ENCODE measurements around the gene PRUNE2. TPM values are rescaled to one million over a fixed set of nuclear protein-coding genes. Genes with fewer than 3 reads are reported as not detected.

PRUNE2 gene
- total RNA-seq, 4 donors from 2014 or later, result 4.0 to 20.7 (median 14.2) TPM

DNA sequence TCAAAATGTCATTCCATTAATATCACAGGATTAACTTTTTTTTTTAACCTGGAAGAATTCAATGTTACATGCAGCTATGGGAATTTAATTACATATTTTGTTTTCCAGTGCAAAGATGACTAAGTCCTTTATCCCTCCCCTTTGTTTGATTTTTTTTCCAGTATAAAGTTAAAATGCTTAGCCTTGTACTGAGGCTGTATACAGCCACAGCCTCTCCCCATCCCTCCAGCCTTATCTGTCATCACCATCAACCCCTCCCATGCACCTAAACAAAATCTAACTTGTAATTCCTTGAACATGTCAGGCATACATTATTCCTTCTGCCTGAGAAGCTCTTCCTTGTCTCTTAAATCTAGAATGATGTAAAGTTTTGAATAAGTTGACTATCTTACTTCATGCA lies 121.0 kb downstream of the PRUNE2 start:
- TF ChIP-seq, protein P1, sequence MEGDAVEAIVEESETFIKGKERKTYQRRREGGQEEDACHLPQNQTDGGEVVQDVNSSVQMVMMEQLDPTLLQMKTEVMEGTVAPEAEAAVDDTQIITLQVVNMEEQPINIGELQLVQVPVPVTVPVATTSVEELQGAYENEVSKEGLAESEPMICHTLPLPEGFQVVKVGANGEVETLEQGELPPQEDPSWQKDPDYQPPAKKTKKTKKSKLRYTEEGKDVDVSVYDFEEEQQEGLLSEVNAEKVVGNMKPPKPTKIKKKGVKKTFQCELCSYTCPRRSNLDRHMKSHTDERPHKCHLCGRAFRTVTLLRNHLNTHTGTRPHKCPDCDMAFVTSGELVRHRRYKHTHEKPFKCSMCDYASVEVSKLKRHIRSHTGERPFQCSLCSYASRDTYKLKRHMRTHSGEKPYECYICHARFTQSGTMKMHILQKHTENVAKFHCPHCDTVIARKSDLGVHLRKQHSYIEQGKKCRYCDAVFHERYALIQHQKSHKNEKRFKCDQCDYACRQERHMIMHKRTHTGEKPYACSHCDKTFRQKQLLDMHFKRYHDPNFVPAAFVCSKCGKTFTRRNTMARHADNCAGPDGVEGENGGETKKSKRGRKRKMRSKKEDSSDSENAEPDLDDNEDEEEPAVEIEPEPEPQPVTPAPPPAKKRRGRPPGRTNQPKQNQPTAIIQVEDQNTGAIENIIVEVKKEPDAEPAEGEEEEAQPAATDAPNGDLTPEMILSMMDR (IDR thresholded peaks at IDR 0.05; ENCODE audit: low read depth), result no peak

DNA sequence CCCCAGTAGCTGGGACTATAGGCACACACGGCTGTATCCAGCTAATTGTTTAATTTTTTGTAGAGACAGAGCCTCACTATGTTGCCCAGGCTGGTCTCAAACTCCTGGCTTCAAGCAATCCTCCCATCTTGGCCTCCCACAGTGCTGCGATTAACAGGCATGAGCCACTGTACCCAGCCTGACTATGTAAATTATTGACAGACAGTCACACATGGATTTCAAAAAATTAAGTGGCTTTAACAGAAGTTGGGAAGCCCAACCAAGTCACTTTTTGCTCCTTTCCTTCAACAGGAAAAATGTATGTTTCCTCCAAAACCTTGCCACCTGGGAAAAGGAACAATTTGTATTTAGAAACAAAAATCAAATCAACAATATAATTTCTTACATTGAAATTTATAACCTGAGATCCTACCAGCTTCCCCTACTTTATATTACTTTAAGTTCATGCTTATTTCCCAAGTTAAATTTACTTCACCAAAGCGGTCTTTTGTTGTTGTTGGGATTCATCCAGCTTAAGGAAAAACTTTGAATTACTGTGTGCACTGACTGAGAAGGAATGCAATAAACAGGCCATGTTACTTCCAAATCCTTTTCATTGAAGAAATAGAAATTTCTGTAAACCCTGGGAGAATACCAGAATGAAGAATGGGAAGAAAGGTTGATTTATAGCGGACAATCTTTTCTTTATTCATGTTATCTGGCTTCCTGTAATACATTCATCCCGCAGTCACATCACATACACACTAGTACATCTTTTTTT lies 133.0 kb downstream of the PRUNE2 start:
- TF ChIP-seq, protein P1 (IDR thresholded peaks at IDR 0.05; ENCODE audit: low read depth), result no peak

DNA sequence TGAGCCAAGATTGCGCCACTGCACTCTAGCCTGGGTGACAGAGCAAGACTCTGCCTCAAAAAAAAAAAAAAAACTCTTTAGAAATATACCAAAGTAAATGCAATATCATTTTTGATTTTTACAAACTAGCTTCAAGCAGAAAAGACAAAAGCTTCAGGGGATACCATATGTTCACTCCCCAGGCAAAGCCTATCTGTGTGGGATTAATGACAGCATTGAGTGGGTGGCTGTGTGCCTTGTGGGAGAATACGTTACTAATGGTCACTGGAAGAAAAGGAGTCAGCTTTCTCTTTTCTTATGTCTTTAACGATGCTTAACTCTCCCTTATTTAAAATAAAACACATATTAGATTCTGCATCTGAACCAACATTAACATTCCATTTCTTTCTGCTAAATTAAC lies 139.8 kb downstream of the PRUNE2 start:
- TF ChIP-seq, protein P1 (IDR thresholded peaks at IDR 0.05; ENCODE audit: low read depth), result no peak

DNA sequence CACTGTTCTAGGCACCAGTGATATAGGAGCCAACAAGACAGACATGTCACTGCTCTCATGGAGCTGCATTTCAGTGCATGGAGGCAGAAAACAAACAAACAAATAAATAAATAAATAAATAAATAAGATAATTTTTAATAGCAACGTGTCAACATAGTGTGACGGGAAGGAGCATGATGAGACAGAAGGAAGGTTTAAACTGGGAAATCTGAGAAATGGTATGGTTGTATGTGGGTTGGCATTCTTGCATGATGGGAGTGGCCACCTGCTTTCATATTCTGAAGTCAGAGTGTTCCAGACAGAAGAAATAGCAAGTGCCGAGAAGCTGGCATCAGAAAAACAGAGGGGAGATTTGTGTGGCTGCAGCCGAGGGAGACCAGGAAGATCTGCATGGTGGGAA lies 141.8 kb downstream of the PRUNE2 start, which contains the start of gene PCA3:
Gene PCA3 (plus strand): TSS at position 301 of the 400 bp plus-strand sequence.
- TF ChIP-seq, protein P1 (IDR thresholded peaks at IDR 0.05; ENCODE audit: low read depth), result no peak

DNA sequence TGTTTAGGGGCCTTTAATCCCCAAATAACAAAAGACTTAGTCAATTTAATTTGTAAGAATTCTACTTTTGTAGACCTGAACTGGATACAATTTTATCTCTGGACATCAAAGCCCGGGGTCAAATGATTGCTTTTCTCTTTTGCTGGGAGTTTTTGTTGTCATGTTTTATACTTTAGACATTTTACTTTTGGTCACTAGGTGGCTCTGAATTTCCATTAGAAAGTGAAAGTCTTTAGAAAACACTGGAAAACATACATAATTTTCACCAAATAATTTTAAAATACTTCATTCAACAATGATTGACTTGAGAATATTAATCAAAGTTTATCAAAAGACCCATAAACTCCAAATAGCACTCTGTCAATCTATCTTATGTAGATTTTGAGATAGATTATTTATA lies 144.5 kb downstream of the PRUNE2 start:
- TF ChIP-seq, protein P1 (IDR thresholded peaks at IDR 0.05; ENCODE audit: low read depth), result no peak

DNA sequence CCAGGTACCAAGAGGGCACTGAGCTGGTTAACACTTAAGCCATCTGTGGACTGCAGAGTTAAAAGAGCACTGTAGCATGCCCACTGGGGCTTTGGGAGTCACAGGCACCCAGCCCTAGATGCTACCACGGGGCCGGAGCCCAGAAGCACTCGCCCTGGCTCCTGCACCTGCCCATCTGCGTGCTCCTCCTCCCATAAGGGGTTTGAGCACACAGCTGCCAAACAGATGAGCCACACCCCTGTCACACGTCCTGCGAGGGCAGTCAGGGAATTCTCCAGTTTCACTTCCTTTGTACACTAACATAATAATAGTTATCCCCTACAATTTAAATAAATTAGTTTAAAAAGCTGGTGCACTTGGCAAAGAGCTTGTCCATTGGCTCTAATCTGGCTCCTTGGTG lies 146.2 kb downstream of the PRUNE2 start:
- TF ChIP-seq, protein P1 (IDR thresholded peaks at IDR 0.05; ENCODE audit: low read depth), result no peak

DNA sequence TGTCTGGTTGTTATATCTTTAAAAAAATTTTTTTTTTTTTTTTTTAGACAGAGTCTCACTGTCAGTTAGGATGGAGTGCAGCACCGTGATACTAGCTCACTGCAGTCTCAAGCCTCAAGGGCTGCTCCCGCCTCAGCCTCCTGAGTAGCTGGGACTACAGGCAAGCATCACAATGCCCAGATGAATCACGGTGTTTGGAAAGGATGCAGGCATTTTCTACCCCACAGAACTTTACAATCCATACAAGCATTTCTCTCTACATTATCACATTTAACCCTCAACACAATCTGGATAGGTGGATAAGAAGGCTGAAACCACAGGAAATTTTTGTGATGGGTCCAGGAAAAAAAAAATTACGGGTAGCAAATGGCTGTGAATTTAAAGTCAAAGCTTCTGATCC lies 147.4 kb downstream of the PRUNE2 start:
- TF ChIP-seq, protein P1 (IDR thresholded peaks at IDR 0.05; ENCODE audit: low read depth), result no peak

Measured in subcutaneous adipose tissue (tissue), 4 donors.